Measurements from ENCODE around the gene FRYL.

FRYL gene

DNA sequence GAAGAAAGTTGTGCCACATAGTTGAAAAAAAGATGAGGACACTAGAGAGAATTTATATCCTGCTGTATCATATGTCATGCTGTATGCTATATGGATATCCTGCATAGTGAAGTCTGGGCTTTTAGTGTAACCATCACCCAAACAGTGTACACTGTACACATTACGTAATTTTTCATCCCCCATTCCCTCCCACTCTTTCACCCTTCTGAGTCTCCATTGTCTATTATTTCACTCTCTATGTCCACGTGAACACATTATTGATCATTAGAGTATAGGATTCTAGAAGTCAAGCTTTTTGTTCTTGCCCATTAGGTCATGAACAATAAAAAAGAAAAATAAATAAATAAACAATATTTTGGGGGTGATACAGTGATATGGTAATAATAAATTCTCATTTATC, 18.0 kb upstream of the FRYL start:
- TF ChIP-seq CTCF (IDR thresholded peaks at IDR 0.05; ENCODE audit: insufficient read depth, low read length) (no peak), SPI1 (IDR thresholded peaks at IDR 0.05; ENCODE audit: borderline replicate concordance, low read depth) (no peak), POLR2AphosphoS5 (IDR thresholded peaks at IDR 0.05; ENCODE audit: low read depth) (no peak), REST (IDR thresholded peaks at IDR 0.05; ENCODE audit: insufficient replicate concordance, low read depth) (no peak), GABPA (IDR thresholded peaks at IDR 0.05; ENCODE audit: low read depth) (no peak)
- Histone ChIP-seq H3K27ac (replicated peaks) (no peak overlapping the region), H3K4me3 (replicated peaks; ENCODE audit: insufficient read depth, low read length) (no peak overlapping the region), H3K27me3 (ENCODE audit: insufficient read depth, poor library complexity, severe bottlenecking) (no peaks in the 10 kb centered on the region)
- no peak for DNase-seq (ENCODE audit: low read depth in 1 of 2, low spot score in 1 of 2)

GRCh38 chr4:48796927-48797679, 17.0 kb upstream of the FRYL start:
- H3K27ac ChIP-seq (replicated peaks) = no peak overlapping the region
- TF ChIP-seq CTCF (IDR thresholded peaks at IDR 0.05; ENCODE audit: insufficient read depth, low read length) = no peak
- no peak for TF ChIP-seq GABPA (IDR thresholded peaks at IDR 0.05; ENCODE audit: low read depth)
- TF ChIP-seq REST (IDR thresholded peaks at IDR 0.05; ENCODE audit: insufficient replicate concordance, low read depth) = no peak
- TF ChIP-seq SPI1 (IDR thresholded peaks at IDR 0.05; ENCODE audit: borderline replicate concordance, low read depth) = no peak
- TF ChIP-seq POLR2AphosphoS5 (IDR thresholded peaks at IDR 0.05; ENCODE audit: low read depth) = no peak
- H3K4me3 ChIP-seq (replicated peaks; ENCODE audit: insufficient read depth, low read length) = no peak overlapping the region
- H3K27me3 ChIP-seq (ENCODE audit: insufficient read depth, poor library complexity, severe bottlenecking) = no peaks in the 10 kb centered on the region
- DNase-seq (ENCODE audit: low read depth in 1 of 2, low spot score in 1 of 2) = no peak

DNA sequence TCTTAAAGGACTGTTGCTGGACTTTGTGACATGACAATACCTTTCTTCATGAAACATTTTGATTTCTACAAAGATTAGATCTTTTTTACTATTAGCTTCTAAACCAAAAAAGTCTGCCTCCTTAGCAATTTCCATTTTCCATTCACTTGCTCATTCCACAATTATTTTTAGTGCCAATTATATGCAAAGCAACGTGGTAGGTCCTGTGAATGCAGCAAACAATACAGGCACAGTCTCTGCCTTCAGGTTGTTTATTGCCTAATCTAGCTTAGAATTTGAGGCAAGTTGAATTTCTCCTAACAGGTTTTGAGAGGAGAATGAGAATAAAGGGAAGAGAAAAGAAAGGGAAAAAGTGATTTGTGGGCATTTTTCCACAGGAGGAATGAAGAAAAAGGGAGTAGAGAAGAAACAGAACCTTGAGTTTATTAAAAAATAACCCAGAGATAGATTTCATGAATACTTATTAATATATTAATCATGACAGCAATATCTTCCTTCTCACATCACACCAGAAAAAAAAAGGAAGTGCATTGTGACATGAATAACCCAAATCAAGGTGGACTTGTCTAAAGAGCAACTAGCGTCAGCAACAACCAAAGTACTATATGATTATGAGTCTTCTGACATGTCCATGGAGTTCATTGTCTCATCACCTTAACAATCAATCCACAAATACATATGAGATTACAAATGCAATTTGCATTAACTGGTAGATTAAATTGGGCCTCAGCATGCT, 16.3 kb upstream of the FRYL start:
- H3K27me3 ChIP-seq (ENCODE audit: insufficient read depth, poor library complexity, severe bottlenecking) = no peaks in the 10 kb centered on the region
- H3K27ac ChIP-seq (replicated peaks) = no peak overlapping the region
- TF ChIP-seq CTCF (IDR thresholded peaks at IDR 0.05; ENCODE audit: insufficient read depth, low read length) (no peak), GABPA (IDR thresholded peaks at IDR 0.05; ENCODE audit: low read depth) (no peak), POLR2AphosphoS5 (IDR thresholded peaks at IDR 0.05; ENCODE audit: low read depth) (no peak), SPI1 (IDR thresholded peaks at IDR 0.05; ENCODE audit: borderline replicate concordance, low read depth) (peak; percentile 73)
- H3K4me3 ChIP-seq (replicated peaks; ENCODE audit: insufficient read depth, low read length) = no peak overlapping the region
- DNase-seq (ENCODE audit: low read depth in 1 of 2, low spot score in 1 of 2) = no peak
